Upper lobe of left lung (tissue), 6 donors: Measurements from ENCODE around the gene CEACAM1. TPM values are rescaled to one million over a fixed set of nuclear protein-coding genes. Genes with fewer than 3 reads are reported as not detected.
"Not testable (repeated sequence)": the region's sequence is repeated elsewhere in the genome, so short reads cannot be mapped to it uniquely, and the experiment has no call there.

Source experiments
- ATAC-seq, 2 donors: fragments of 200-7000 bp; cut with Tn5 transposase; one replicate each; pipeline ENCODE4 v1.9.1; 2022; ENCODE audit warnings: mild to moderate bottlenecking in 2 of 2, moderate library complexity in 2 of 2; ENCODE audit not compliant: low FRiP score in 2 of 2
- DNase-seq, 2 donors: peaks; one replicate each; pipeline ENCODE4 v3.0.0-alpha.2; 2019 to 2020
- H3K27ac ChIP-seq, 4 donors: fragments of 200-600 bp; sonication (generic); one replicate each; pipeline ENCODE4 v1.5.1; 2016 to 2019
- H3K27me3 ChIP-seq, 4 donors: fragments of 200-600 bp; sonication (generic); one replicate each; pipeline ENCODE4 v1.5.1; 2017 to 2019
- H3K36me3 ChIP-seq, 4 donors: fragments of 200-600 bp; sonication (generic); one replicate each; pipeline ENCODE4 v1.5.1; 2016 to 2019
- H3K4me1 ChIP-seq, 4 donors: fragments of 200-600 bp; sonication (generic); one replicate each; pipeline ENCODE4 v1.5.1; 2018 to 2019
- H3K4me3 ChIP-seq, 4 donors: fragments of 200-600 bp; sonication (generic); one replicate each; pipeline ENCODE4 v1.5.1; 2017 to 2019; ENCODE audit warnings: mild to moderate bottlenecking in 2 of 4, moderate library complexity in 1 of 4
- H3K9me3 ChIP-seq, 4 donors: fragments of 200-600 bp; sonication (generic); one replicate each; pipeline ENCODE4 v1.5.1; 2018 to 2019
- CTCF ChIP-seq, 6 experiments: fragments of 450-650 bp in 4 of 6; fragments of 200-600 bp in 2 of 6; sonication (generic) in 2 of 6; IDR thresholded peaks; one replicate each; pipeline ENCODE4 v1.5.1; 2016 to 2019; ENCODE audit warnings: antibody characterized with exemption in 6 of 6
- EP300 ChIP-seq, 4 donors: sonication (generic); formaldehyde crosslinking; IDR thresholded peaks; one replicate each; pipeline ENCODE4 v1.5.1; 2017; ENCODE audit warnings: antibody characterized with exemption in 4 of 4, control low read depth in 2 of 4
- POLR2A ChIP-seq, 4 donors: fragments of 450-650 bp; IDR thresholded peaks; one replicate each; pipeline ENCODE4 v1.5.1; 2016 to 2017; ENCODE audit warnings: antibody characterized with exemption in 4 of 4, mild to moderate bottlenecking in 2 of 4
- POLR2AphosphoS5 ChIP-seq, 2 donors: sonication (generic); formaldehyde crosslinking; IDR thresholded peaks; one replicate each; pipeline ENCODE4 v1.5.1; 2017; ENCODE audit warnings: antibody characterized with exemption in 2 of 2
- WGBS, 2 donors: methylation state at CpG; one replicate each; pipeline ENCODE4 v1.1.5; 2017 to 2018; 5-methylcytosine and 5-hydroxymethylcytosine counted together
- total RNA-seq, 6 donors: library from RNA; depleted of rRNA in 4 of 6; stranded (reverse); fragments of >200 nt in 4 of 6; gene quantifications; one replicate each; pipeline versions ENCODE4 v1.1.0 to v1.2.1, GENCODE V29; 2016 to 2021
- donor health status: DM: no; HTN: no; CAD: no; lungs with moderate emphysema.
- donor health status: DM: no; HTN: yes; CAD: no; lungs with severe emphysema.

Gene CEACAM1
- total RNA-seq, 6 donors from 2014 or later: 7.3 to 11.9 (median 9.2) TPM

GRCh38 chr19:42540071-42540553 lies 11.8 kb upstream of the CEACAM1 start:
- Histone ChIP-seq H3K36me3 (no peaks in the 10 kb centered on the region), H3K27ac (no peak overlapping the region), H3K27me3 (no peaks in the 10 kb centered on the region), H3K4me3 (no peak overlapping the region), H3K9me3 (no peaks in the 10 kb centered on the region), H3K4me1 (no peaks in the 10 kb centered on the region)
- ATAC-seq: no peak
- 52 to 59% methylated on average over 8 of the region's 8 CpGs for WGBS, 2 donors
- no peak for DNase-seq
- TF ChIP-seq EP300 (IDR thresholded peaks at IDR 0.05) (no peak), POLR2A (IDR thresholded peaks at IDR 0.05) (no peak), CTCF (IDR thresholded peaks at IDR 0.05) (no peak), POLR2AphosphoS5 (IDR thresholded peaks at IDR 0.05) (no peak)

- Histone ChIP-seq H3K9me3 (no peaks in the 10 kb centered on the region), H3K4me3 (no peak overlapping the region), H3K27ac (no peak overlapping the region), H3K27me3 (no peaks in the 10 kb centered on the region), H3K36me3 (no peaks in the 10 kb centered on the region), H3K4me1 (no peaks in the 10 kb centered on the region)
- WGBS, 2 donors: 68 to 76% methylated on average over 6 to 7 of the region's 7 CpGs
- TF ChIP-seq CTCF (IDR thresholded peaks at IDR 0.05) (no peak), EP300 (IDR thresholded peaks at IDR 0.05) (no peak), POLR2AphosphoS5 (IDR thresholded peaks at IDR 0.05) (no peak), POLR2A (IDR thresholded peaks at IDR 0.05) (no peak)
- ATAC-seq (no peak), DNase-seq (no peak)
These were observed 10.8 kb upstream of the CEACAM1 start for GRCh38 chr19:42538841-42539709.

- not testable (repeated sequence) for H3K27me3 ChIP-seq, H3K4me3 ChIP-seq, H3K36me3 ChIP-seq, H3K4me1 ChIP-seq, DNase-seq, H3K27ac ChIP-seq, H3K9me3 ChIP-seq, ATAC-seq
- 65 to 83% methylated on average over 2 of the region's 2 CpGs for WGBS, 2 donors
These were observed 7.0 kb upstream of the CEACAM1 start for GRCh38 chr19:42535276-42535675.

DNA sequence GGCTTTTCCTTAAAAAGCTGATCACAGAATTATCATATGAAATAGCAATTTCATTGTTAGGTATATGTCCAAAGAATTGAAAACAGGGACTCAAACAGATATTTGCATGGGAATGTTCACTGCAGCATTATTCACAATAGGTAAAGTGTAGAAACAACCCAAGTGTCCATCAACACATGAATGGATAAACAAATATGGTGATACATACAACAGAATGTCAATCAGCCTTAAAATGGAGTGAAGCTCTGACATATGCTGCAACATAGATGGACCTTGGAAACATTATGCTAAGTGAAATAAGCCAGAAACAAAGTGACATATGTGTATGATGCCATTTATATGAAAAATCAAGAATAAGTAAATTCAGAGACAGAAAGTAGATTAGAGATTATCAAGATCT lies 6.1 kb upstream of the CEACAM1 start:
- Histone ChIP-seq H3K4me1 (no peaks in the 10 kb centered on the region), H3K36me3 (no peaks in the 10 kb centered on the region), H3K27me3 (no peaks in the 10 kb centered on the region), H3K4me3 (no peak overlapping the region), H3K9me3 (no peaks in the 10 kb centered on the region), H3K27ac (no peak overlapping the region)
- ATAC-seq: no peak
- TF ChIP-seq POLR2A (IDR thresholded peaks at IDR 0.05): no peak
- TF ChIP-seq EP300 (IDR thresholded peaks at IDR 0.05): no peak
- no peak for TF ChIP-seq CTCF (IDR thresholded peaks at IDR 0.05)
- TF ChIP-seq POLR2AphosphoS5 (IDR thresholded peaks at IDR 0.05): no peak
- no peak for DNase-seq

- Histone ChIP-seq H3K36me3 (no peaks in the 10 kb centered on the region), H3K27ac (no peak overlapping the region), H3K27me3 (no peaks in the 10 kb centered on the region), H3K9me3 (no peaks in the 10 kb centered on the region), H3K4me1 (peaks cover 7 to 13% (median 12%) of the 10 kb centered on the region in 4 donors), H3K4me3 (no peak overlapping the region)
- WGBS, 2 donors: 86 to 92% methylated on average over 1 to 2 of the region's 2 CpGs
- ATAC-seq (no peak), DNase-seq (no peak)
- TF ChIP-seq POLR2A (IDR thresholded peaks at IDR 0.05) (no peak), EP300 (IDR thresholded peaks at IDR 0.05) (no peak), CTCF (IDR thresholded peaks at IDR 0.05) (no peak), POLR2AphosphoS5 (IDR thresholded peaks at IDR 0.05) (no peak)
These were observed 4.6 kb upstream of the CEACAM1 start for GRCh38 chr19:42532891-42533290.
